ENCODE results near the gene COX7A1. TPM values are rescaled to one million over a fixed set of nuclear protein-coding genes. Genes with fewer than 3 reads are reported as not detected.

COX7A1 gene
- total RNA-seq, 1 experiment from 2014 or later, result 0.70 TPM

DNA sequence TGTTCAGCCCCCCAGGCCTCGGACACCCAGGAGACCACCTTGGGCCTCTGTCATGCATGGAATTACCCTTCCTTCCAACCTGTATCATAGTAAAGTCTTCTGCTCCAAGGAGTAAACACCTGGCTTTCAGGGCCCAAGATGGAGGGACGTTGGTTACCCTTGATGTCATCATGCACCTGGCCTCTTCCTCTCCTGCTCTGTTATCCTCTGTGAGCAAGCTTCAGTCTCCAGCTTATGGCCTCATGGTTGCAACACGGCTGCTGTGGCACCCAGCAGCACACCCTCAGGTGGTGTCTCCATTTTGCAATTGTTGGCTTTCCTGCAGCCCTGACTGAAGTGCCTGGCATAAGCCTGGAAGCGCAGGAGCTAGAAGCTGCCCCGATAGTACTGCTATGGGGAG lies 45.3 kb downstream of the COX7A1 start:
- no peaks in the 10 kb centered on the region for H3K27me3 Mint-ChIP-seq (ENCODE audit: low read depth)
- TF ChIP-seq ZNF396 (CRISPR knock-in tag; IDR thresholded peaks at IDR 0.05; ENCODE audit: borderline replicate concordance) (no peak), GTF2I (CRISPR knock-in tag; conservative IDR thresholded peaks at IDR 0.05) (0 out of 2 replicates have a peak, but pooled peaks have one; percentile 7)
- no peaks in the 10 kb centered on the region for H3K9me3 Mint-ChIP-seq
- H3K4me3 Mint-ChIP-seq, result no peak overlapping the region
- peaks cover 12% of the 10 kb centered on the region for H3K36me3 Mint-ChIP-seq
- ATAC-seq, result no peak
- no peak for DNase-seq (ENCODE audit: low spot score)
- ChIA-PET POLR2A (no interaction called here), CTCF (no interaction called here)
- peaks cover 13% of the 10 kb centered on the region for H3K4me1 Mint-ChIP-seq
- no peak overlapping the region for H3K27ac Mint-ChIP-seq

DNA sequence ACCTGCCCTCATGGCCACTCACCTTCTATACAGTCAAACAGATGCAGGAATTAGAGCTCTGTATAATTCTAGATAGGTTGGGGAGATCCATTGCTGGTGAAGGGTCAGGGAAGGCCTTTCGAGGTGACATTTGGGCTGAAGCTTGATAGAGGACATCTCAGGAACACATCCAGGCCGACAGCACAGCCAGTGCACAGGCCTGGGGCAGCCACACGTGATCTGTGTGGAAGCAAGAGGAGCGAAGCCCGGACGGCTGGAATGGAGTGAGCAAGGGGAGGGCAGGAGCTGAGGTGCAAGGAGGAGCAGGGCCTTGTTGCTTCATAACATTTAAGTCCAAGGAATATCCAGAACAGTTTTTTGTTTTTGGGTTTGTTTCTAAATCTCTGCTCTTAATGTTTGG lies 45.8 kb downstream of the COX7A1 start:
- 0 out of 2 replicates have a peak overlapping the region, but pooled peaks have one; percentile 79 for H3K27ac Mint-ChIP-seq
- peaks cover 12% of the 10 kb centered on the region for H3K36me3 Mint-ChIP-seq
- DNase-seq (ENCODE audit: low spot score) (no peak), ATAC-seq (no peak)
- H3K9me3 Mint-ChIP-seq, result no peaks in the 10 kb centered on the region
- no peak overlapping the region for H3K4me3 Mint-ChIP-seq
- ChIA-PET POLR2A (no interaction called here), CTCF (no interaction called here)
- TF ChIP-seq PRRX2 (CRISPR knock-in tag; IDR thresholded peaks at IDR 0.05), result no peak
- TF ChIP-seq, protein P1, sequence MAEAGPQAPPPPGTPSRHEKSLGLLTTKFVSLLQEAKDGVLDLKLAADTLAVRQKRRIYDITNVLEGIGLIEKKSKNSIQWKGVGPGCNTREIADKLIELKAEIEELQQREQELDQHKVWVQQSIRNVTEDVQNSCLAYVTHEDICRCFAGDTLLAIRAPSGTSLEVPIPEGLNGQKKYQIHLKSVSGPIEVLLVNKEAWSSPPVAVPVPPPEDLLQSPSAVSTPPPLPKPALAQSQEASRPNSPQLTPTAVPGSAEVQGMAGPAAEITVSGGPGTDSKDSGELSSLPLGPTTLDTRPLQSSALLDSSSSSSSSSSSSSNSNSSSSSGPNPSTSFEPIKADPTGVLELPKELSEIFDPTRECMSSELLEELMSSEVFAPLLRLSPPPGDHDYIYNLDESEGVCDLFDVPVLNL (CRISPR knock-in tag; IDR thresholded peaks at IDR 0.05; ENCODE audit: borderline replicate concordance, low read depth), result no peak
- TF ChIP-seq E2F1 (CRISPR knock-in tag; IDR thresholded peaks at IDR 0.05), result no peak
- TF ChIP-seq ZNF532 (CRISPR knock-in tag; IDR thresholded peaks at IDR 0.05; ENCODE audit: borderline replicate concordance), result no peak
- TF ChIP-seq USF2 (CRISPR knock-in tag; IDR thresholded peaks at IDR 0.05), result no peak
- no peak for TF ChIP-seq TEAD4 (CRISPR knock-in tag; IDR thresholded peaks at IDR 0.05)
- TF ChIP-seq RELA (CRISPR knock-in tag; IDR thresholded peaks at IDR 0.05; ENCODE audit: borderline replicate concordance), result no peak
- H3K27me3 Mint-ChIP-seq (ENCODE audit: low read depth), result no peaks in the 10 kb centered on the region
- peaks cover 10% of the 10 kb centered on the region for H3K4me1 Mint-ChIP-seq

DNA sequence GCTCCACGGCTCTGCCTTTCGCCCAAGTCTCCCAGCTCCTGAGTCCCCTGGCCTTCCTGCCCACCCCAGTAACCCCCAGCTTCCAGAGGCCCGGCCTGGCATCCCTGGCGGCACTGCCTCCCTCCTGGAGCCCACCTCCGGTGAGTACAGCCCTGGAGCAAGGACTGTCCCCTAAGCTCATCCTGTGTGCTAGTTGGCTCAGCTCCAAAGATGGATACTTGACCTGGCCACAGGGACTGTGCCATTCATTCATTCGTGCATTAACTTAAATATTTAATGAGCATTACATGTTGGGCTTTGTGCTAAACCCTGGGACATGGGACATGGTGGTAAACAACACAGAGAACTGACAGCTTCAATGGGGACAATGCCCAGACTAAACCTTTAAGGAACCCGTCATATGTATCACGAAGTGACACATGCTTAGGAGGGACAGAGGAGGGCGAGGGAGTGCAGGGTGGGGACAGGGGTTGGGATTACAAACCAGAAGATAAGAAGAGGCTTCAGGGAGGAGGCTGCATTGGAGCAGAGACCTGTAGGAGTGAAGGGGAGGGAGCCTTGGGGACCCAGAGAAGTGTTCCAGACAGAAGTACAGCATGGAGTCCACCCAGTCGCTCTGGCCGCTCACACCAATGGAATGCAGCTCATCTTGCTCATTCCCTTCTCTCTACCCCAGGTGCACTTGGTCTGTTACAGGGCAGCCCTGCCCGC lies 48.2 kb downstream of the COX7A1 start:
- no peaks in the 10 kb centered on the region for H3K4me1 Mint-ChIP-seq
- no peak overlapping the region for H3K27ac Mint-ChIP-seq
- no peaks in the 10 kb centered on the region for H3K27me3 Mint-ChIP-seq (ENCODE audit: low read depth)
- H3K9me3 Mint-ChIP-seq, result no peaks in the 10 kb centered on the region
- POLR2A ChIA-PET, result no interaction called here
- CTCF ChIA-PET, result interaction anchor here (0.6 kb wide), 1 partner anchor 1036 kb away, joined by 5 read pairs; no protein-coding TSS in a partner anchor
- DNase-seq (ENCODE audit: low spot score) (no peak), ATAC-seq (no peak)
- H3K4me3 Mint-ChIP-seq, result no peak overlapping the region
- peaks cover 17% of the 10 kb centered on the region for H3K36me3 Mint-ChIP-seq
- TF ChIP-seq ZNF317 (CRISPR knock-in tag; IDR thresholded peaks at IDR 0.05; ENCODE audit: borderline replicate concordance, low read depth), result no peak
- TF ChIP-seq MYBL2 (CRISPR knock-in tag; IDR thresholded peaks at IDR 0.05), result no peak
- TF ChIP-seq NFYB (CRISPR knock-in tag; conservative IDR thresholded peaks at IDR 0.05; ENCODE audit: low read depth), result no peak
- TF ChIP-seq ZSCAN18 (CRISPR knock-in tag; IDR thresholded peaks at IDR 0.05), result no peak
- TF ChIP-seq ZNF263 (CRISPR knock-in tag; IDR thresholded peaks at IDR 0.05; ENCODE audit: low read depth), result no peak
- no peak for TF ChIP-seq SMAD4 (CRISPR knock-in tag; IDR thresholded peaks at IDR 0.05)
- TF ChIP-seq, protein P2, sequence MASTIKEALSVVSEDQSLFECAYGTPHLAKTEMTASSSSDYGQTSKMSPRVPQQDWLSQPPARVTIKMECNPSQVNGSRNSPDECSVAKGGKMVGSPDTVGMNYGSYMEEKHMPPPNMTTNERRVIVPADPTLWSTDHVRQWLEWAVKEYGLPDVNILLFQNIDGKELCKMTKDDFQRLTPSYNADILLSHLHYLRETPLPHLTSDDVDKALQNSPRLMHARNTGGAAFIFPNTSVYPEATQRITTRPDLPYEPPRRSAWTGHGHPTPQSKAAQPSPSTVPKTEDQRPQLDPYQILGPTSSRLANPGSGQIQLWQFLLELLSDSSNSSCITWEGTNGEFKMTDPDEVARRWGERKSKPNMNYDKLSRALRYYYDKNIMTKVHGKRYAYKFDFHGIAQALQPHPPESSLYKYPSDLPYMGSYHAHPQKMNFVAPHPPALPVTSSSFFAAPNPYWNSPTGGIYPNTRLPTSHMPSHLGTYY (CRISPR knock-in tag; IDR thresholded peaks at IDR 0.05), result no peak
- no peak for TF ChIP-seq USF1 (CRISPR knock-in tag; IDR thresholded peaks at IDR 0.05)
- TF ChIP-seq CDX4 (CRISPR knock-in tag; IDR thresholded peaks at IDR 0.05; ENCODE audit: borderline replicate concordance), result no peak
